HG02840 (cell line): ENCODE measurements around the gene XKR7.
"Not testable (repeated sequence)": the region's sequence is repeated elsewhere in the genome, so short reads cannot be mapped to it uniquely, and the experiment has no call there.

ENCODE experiments used
- ATAC-seq: cut with Tn5 transposase; IDR thresholded peaks from one replicate; pipeline ENCODE4 v1.9.1; 2021; ENCODE audit warnings: mild to moderate bottlenecking, moderate library complexity, moderate number of reproducible peaks; ENCODE audit not compliant: unreplicated experiment, low FRiP score

XKR7 gene, protein sequence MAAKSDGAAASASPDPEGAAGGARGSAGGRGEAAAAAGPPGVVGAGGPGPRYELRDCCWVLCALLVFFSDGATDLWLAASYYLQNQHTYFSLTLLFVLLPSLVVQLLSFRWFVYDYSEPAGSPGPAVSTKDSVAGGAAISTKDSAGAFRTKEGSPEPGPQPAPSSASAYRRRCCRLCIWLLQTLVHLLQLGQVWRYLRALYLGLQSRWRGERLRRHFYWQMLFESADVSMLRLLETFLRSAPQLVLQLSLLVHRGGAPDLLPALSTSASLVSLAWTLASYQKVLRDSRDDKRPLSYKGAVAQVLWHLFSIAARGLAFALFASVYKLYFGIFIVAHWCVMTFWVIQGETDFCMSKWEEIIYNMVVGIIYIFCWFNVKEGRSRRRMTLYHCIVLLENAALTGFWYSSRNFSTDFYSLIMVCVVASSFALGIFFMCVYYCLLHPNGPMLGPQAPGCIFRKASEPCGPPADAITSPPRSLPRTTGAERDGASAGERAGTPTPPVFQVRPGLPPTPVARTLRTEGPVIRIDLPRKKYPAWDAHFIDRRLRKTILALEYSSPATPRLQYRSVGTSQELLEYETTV

DNA sequence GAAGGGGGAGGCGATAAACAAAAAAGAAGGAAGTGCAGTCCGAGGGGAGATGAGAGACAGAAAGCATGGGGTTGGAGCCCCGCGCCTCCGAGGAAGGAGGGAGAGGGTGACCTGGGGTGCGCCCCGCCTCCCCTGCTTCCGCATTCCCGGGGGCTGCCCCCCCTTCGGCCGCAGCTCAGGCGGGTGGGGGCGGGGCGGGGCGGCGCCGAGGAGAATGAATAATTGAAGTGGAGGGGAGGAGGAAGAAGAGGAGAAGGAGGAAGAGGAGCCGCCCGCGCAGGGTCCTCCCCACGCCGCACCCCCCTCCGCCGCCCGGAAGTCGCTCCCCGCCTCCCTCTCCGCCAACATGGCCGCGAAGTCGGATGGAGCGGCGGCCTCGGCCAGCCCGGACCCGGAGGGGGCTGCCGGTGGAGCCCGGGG, at the start of gene XKR7:
XKR7 (plus strand) TSS at position 322 of the 420 bp plus-strand sequence; CDS start at position 347, 25 bp downstream.
- ATAC-seq, result no peak

DNA sequence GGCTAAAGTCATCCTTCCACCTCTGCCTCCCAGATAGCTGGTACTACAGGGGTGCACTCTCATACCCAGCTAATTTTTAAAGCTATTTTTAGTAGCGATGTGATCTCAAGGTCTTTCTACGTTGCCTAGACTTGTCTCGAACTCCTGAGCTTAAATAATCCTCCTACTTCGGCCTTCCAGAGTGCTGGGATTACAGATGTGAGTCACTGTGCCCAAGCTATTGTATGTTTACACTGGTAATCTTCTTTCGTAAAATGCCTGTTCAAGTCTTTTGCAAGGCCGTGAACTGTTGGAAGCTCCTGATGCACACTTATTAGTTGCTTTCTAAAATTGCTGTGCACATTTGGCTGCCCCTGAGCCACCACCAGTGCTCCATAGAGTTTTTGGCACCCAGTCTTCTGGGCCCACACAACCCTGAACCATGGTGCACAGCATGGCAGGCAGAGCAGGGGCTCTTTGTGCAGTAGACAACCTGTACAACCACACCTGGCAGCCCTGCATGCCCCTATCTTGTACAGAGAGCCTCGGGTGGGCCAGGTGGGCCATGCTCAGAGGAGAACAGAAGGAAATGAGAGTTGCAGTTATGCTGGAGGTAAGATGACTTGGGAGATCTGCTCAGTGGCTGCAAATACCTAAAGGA, 49.4 kb upstream of the XKR7 start:
- ATAC-seq, result no peak

DNA sequence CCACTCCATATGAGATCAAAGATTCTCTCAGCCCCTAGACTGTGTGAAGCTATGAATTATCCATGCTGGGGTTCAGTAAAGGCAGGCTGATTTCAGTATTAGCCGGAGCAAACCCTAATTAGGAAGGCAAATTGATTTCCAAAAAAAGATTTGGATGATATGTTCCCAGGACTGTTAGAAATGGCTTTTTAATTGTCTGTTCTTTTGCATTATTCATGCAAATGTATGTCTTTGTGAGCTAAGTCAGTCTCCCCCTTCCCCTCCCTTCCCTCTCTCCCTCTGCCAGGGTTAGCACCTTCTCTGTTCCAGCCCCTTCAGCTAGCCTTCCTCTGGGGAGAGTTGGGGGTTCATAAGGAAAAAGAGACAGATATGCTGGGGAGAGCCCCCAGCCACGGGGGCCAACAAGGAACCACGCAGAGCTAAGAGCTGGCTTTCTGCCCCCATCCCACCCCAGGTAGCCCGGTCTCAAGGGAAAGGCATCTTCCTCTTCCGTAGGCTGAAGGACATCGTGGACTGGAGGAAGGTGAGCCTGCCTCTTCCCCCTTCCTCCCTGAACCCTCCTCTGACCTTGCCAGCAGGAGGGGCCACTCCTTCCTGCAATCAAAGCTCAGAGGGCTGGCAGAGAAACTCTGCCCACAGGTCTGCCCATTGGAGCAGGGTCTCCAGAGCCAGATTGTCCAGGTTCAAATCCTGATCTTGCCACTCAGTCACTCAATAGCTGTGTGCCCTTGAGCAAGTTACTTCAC, 48.4 kb upstream of the XKR7 start:
- ATAC-seq, result no peak

DNA sequence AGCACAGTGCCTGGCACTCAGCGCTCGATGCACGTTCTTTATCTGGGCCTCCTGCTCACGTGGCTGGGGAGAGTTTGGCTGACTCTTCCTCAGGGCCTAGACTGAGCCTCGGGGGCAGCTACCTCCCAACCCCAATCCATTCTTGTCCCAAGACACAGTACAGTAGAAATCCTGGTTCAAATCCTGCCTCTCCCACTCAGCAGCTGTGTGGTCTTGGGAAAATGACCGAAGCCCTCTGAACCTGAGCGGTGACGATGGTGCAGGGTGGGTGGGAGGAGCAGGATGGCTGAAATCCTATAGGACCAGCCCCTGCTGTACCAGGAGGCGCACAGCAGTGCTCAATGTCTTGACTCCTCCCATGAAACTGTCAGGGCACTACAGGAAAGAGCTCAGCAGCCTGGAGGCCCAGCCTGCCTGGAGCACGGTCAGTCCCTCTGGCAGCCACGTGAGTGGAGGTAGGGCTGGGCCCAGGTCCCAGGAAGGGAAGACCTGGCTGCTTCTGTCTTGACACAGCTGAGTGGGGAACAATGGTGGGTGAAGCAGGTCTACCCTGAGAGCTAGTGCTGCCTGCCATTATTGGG, 47.6 kb upstream of the XKR7 start:
- ATAC-seq, result no peak

DNA sequence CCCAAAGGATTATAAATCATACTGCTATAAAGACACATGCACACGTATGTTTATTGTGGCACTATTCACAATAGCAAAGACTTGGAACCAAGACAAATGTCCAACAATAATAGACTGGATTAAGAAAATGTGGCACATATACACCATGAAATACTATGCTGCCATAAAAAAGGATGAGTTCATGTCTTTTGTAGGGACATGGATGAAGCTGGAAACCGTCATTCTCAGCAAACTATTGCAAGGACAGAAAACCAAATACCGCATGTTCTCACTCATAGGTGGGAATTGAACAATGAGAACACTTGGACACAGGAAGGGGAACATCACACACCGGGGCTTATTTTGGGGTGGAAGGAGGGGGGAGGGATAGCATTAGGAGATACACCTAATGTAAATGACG, 46.5 kb upstream of the XKR7 start:
- ATAC-seq, result not testable (repeated sequence)

DNA sequence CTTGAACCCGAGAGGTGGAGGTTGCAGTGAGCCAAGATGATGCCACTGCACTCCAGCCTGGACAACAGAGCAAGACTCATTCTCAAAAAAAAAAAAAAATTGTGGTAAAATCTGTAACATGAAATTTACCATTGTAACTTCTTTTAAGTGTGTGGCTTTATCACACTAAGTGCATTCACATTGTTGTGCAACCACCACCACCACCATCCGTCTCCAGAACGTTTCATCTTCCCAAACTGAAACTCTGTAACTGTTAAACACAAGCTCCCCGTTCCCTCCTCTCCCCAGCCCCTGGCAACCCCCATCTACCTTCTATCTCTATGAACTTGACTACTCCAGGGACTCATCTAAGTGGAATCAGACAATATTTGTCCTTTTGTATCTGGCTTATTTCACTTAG, 45.8 kb upstream of the XKR7 start:
- ATAC-seq, result no peak

DNA sequence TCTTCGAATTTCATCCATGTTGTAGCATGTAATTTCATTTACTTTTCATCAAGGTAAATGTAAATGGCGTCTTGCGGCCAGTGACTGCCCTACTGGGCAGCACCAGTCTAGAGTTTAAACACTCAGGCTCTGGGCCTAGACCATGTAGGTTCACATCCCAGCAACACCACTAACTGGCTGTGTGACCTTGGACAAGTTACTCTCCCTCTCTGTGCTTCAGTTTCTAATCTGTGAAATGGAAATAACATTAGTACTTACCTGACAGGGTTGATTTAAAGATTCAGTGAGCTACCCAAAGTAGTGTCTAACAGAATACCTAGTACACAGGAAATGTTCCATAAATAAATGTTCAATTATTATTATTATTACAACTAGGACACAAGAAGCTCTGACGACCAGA, 45.4 kb upstream of the XKR7 start:
- no peak for ATAC-seq

DNA sequence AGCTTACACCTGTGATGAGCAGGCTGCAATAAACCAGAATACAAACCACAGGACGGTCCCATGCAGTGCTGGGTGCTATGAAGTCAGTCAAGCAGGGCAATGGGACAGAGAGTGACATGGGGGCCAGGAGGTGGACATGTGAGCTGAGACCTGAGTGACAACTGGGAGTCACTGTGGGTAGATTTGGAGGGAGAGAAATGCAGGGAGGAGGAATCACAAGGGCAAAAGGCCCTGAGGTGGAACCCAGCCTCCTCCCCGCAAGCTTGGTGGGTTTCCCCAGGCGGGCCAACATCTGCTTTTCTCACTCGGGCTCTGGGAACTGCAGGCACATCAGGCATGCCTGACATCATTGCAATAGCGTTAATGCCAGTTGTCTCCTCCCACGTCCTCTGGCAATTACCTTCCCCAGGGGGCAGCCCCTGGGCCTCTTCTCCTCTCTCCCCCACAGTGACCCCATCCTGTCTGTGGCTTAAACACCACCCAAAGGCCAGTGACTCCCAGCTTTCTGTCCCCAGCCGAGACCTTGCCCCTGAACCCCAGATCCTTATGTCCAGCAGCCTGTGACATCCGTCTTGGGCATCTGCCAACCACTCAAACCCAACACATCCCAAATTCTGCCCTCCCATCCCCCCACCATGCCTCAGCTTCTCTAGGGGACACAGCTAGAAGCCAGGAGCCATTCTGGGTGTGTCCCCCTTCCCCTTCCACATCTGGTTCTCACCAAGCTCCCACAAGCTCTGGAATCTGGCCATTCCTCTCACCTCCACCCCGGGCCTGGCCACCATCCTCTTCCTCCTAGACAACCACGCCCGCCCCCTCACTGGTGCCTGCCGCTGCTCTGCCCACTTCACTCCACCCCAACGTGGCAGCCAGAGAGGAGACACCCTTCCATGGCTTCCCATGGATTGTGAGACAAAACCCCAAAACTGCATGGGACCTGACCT, 44.3 kb upstream of the XKR7 start:
- ATAC-seq, result no peak

DNA sequence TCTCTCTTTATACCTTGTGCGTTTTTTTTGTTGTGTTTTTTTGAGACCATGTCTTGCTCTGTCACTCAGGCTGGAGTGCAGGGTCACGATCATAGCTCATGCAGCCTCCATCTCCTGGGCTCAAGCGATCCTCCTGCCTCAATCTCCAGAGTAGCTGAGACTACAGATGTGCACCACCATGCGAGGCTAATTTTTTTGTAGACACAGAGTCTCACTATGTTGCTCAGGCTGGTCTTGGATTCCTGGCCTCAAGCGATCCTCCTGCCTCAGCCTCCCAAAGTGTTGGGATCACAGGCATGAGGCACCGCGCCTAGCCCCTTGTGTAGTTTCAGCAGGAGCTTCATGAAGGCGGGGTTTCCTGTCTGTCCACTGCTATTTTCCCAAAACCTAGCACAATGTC, 43.4 kb upstream of the XKR7 start:
- ATAC-seq, result no peak

DNA sequence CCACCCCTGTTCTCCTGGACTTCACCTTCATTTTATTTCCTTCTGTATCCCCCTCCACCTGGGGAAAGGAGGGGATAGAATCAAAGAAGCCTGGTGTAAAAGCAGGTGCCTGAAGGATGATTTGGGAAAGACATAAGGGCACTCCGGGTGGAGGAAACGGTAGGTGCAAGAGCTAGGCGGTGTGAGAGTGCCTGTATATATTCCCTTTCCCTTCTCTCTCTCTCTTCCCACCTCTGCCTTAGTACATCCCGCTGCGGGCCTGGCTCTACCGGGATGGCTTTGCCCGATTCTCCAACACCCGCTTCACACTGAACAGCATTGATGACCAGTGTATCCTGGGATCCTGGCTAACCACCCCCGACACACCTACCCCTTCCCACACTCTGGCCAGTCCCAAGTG, 42.3 kb upstream of the XKR7 start:
- no peak for ATAC-seq

DNA sequence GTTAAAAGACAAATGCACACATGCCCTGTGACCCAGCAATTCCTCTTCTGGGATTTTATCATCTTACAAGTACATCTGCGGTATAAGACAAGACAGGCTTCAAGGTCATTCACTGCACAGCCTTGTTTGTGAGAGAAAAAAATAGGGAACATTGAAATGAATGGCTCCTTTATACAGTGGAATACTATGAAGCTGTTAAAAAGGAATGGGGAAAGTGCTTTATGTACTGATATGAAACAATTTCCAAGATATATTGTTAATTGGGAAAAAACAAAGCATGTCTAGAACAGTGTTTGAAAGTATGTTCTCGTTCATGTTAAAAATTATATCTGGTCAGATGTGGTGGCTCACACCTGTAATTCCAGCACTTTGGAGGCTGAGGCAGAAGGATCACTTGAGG, 41.5 kb upstream of the XKR7 start:
- ATAC-seq, result no peak

DNA sequence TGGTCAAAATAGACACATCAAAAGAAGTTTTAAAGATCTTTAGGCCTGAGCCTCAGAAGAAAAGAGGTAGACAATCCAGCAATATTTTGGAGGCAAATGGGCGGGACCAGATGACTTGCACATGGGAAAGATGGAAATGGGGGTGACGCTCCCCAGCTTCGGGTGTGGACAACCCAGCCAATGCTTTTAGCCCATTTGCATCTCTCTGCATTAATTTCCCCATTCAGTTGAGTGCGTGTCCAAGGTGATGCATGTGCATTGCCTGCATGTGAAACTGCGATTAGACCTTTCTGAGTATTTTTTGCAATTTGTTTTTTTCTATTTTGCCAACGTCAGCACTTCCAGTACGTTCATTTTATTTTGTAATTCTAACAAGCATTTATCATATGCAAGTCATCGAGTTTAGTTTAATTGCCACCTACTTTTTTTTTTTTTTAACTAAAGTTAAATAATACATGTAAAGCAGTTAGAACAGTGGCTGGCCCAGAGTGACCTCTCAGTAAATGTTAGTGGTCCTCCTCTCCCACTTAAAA, 40.3 kb upstream of the XKR7 start:
- ATAC-seq, result no peak

DNA sequence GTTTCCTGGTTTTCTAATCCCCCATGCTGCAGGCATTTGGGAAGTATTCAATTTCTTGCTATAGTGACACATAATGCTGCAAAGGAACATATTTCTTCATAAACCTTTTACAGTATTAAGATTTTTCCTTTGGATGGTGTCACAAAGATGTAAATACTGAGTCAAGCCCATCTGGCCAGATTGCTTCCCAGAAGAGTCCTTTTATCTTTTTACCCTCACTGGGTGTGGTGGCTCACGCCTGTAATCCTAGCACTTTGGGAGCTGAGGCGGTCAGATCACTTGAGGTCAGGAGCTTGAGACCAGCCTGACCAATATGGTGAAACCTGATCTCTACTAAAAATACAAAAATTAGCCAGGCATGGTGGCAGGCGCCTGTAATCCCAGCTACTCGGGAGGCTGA, 38.3 kb upstream of the XKR7 start:
- not testable (repeated sequence) for ATAC-seq

DNA sequence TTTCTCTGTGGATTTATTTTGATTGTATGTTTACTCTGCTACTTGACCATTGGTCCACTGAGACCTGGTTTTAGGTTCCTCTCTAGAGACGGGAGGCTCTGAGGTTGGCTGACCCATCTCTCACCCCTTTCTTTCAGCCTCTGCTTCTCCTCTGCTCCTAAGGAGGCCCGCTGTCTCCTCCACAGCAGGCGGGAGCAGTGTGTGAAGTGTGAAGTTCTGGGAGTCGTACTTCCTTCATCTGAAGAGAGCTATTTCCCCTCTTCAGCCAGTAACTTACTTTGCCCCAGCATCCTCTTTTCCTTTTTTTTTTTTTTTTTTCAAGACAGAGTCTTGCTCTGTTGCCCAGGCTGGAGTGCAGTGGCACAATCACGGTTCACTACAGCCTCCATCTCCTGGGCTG, 37.2 kb upstream of the XKR7 start:
- no peak for ATAC-seq

DNA sequence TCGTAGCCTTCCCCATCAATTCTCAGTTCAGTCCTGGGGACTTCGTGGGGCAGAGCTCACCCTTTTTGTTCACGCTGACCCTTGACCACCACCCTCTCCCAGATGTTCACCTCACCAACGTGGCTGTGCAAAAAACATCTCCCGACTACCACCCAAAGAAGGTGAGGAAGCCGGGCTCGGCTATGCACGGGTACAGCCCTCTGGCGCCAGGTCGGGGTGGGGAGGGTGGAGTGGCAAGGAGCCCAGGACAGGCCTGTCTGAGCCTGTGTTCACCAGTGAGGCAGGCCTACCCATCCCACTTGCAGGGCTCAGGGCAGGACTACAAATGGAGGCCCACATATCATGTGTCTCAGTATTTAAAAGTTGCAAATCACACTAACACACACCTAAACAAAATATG, 34.3 kb upstream of the XKR7 start:
- ATAC-seq, result no peak

DNA sequence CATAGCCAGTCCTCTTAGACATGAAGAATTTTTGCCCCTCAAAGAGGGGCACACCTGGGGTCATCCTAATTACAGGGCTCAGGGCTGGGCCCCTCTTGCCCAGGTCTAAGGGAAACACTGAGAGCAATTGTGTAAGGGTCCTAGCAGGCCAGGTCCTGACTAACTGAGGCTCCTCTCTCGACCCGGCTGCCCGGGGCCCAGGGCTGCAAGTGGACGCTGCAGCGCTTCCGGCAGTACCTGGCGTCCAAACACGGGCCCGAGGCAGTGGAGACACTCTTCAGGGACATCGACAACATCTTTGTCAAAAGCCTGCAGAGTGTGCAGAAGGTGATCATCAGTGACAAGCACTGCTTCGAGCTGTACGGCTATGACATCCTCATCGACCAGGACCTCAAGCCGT, 33.5 kb upstream of the XKR7 start:
- no peak for ATAC-seq

DNA sequence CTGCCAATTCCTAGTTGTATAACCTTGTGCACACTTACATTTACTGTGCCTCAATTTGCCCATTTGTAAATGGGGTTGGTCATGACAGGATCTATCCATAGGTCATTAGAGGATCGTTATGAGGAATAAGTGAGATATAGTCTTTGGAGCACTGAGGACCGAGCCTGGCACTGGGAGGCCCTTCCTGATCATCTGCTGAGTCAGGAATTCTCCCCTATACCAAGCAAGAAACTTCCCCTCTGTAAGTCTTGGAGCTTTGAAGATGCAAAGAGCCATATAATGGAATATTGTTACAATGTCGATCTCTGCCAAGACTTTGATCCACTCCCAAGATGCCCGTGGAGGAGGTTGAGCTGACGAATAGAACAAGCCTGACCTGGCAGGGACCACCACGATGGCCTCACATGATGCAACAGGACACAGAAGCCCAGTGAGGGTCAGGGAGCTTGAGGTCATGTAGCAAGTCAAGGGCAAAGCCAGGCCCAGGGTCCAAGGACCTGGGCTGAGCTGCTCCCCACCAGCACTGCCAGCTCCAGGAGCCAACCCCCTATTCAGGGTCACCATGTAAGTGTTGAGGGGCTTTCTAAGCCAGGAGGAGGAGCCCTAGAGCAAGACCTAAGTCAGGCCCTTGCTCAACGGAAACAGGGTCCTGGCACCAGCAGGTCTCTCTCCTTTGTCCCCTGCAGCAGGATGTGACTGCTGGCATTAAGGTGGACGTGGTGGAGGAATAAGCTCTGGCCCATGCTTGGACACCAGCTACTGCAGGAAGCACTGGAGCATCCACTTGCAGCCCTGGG, 32.8 kb upstream of the XKR7 start:
- ATAC-seq, result no peak

DNA sequence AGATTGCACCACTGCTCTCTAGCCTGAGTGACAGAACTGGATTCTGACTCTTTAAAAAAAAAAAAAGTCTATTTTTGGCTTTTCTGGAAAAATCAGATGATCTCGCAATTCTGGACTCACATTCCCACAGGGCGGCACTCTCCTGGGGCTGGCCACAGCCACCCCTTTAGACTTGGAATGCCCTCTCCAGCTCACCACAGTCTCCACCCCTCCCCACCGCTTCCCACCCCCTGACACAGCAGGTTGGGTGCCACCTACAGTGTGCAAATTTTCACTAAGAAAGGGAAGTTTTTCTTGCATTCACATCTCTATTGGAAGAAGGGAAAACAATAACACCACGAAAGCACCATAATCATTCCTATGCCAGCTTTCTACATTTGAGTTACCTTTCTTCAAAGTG, 31.5 kb upstream of the XKR7 start:
- ATAC-seq, result no peak

DNA sequence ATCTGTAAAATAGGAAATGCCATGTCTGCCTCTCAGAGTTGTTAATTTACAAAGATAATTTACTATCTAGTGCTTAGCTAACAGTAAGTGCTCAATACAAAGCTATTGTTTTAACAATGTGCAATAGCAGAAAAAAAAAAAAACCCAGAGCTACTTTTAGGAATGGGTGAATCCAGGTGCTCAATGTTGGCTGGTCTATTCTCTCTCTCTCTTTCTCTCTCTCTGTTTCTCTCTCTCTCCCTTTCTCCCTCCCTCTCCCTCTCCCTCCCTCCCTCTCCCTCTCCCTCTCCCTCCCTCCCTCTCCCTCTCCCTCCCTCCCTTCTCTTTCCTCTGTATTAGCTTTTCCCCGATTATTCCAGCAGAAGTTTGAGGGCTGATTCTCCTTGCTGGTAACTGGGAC, 30.1 kb upstream of the XKR7 start:
- ATAC-seq, result no peak
